ENCODE results near the gene KRTAP4-2.

DNA sequence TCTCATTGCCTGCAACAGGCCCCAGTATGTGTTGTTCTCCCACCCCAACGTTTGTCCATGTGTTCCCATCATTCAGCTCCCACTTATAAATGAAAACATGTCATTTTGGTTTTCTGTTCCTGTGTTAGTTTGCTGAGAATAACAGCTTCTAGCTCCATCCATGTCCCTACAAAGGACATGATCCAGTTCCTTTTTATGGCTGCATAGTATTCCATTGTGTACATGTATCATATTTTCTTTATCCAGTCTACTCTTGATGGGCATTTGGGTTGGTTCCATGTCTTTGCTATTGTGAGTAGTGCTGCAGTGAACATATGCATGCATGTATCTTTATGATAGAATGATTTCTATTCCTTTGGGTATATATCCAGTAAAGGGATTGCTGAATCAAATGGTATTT lies 37.7 kb upstream of the KRTAP4-2 start:
- TF ChIP-seq, protein P1, sequence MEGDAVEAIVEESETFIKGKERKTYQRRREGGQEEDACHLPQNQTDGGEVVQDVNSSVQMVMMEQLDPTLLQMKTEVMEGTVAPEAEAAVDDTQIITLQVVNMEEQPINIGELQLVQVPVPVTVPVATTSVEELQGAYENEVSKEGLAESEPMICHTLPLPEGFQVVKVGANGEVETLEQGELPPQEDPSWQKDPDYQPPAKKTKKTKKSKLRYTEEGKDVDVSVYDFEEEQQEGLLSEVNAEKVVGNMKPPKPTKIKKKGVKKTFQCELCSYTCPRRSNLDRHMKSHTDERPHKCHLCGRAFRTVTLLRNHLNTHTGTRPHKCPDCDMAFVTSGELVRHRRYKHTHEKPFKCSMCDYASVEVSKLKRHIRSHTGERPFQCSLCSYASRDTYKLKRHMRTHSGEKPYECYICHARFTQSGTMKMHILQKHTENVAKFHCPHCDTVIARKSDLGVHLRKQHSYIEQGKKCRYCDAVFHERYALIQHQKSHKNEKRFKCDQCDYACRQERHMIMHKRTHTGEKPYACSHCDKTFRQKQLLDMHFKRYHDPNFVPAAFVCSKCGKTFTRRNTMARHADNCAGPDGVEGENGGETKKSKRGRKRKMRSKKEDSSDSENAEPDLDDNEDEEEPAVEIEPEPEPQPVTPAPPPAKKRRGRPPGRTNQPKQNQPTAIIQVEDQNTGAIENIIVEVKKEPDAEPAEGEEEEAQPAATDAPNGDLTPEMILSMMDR (IDR thresholded peaks at IDR 0.05; ENCODE audit: insufficient read depth, low read length) = no peak
- no peak for TF ChIP-seq POLR2AphosphoS5 (IDR thresholded peaks at IDR 0.05; ENCODE audit: low read depth)
- TF ChIP-seq, protein P2, sequence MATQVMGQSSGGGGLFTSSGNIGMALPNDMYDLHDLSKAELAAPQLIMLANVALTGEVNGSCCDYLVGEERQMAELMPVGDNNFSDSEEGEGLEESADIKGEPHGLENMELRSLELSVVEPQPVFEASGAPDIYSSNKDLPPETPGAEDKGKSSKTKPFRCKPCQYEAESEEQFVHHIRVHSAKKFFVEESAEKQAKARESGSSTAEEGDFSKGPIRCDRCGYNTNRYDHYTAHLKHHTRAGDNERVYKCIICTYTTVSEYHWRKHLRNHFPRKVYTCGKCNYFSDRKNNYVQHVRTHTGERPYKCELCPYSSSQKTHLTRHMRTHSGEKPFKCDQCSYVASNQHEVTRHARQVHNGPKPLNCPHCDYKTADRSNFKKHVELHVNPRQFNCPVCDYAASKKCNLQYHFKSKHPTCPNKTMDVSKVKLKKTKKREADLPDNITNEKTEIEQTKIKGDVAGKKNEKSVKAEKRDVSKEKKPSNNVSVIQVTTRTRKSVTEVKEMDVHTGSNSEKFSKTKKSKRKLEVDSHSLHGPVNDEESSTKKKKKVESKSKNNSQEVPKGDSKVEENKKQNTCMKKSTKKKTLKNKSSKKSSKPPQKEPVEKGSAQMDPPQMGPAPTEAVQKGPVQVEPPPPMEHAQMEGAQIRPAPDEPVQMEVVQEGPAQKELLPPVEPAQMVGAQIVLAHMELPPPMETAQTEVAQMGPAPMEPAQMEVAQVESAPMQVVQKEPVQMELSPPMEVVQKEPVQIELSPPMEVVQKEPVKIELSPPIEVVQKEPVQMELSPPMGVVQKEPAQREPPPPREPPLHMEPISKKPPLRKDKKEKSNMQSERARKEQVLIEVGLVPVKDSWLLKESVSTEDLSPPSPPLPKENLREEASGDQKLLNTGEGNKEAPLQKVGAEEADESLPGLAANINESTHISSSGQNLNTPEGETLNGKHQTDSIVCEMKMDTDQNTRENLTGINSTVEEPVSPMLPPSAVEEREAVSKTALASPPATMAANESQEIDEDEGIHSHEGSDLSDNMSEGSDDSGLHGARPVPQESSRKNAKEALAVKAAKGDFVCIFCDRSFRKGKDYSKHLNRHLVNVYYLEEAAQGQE (IDR thresholded peaks at IDR 0.05; ENCODE audit: insufficient replicate concordance, low read depth) = no peak
- no peak for TF ChIP-seq GABPA (IDR thresholded peaks at IDR 0.05; ENCODE audit: low read depth)
- no peak for TF ChIP-seq SPI1 (IDR thresholded peaks at IDR 0.05; ENCODE audit: borderline replicate concordance, low read depth)
